ENCODE measurements around the gene HHIPL1.

HHIPL1 gene

DNA sequence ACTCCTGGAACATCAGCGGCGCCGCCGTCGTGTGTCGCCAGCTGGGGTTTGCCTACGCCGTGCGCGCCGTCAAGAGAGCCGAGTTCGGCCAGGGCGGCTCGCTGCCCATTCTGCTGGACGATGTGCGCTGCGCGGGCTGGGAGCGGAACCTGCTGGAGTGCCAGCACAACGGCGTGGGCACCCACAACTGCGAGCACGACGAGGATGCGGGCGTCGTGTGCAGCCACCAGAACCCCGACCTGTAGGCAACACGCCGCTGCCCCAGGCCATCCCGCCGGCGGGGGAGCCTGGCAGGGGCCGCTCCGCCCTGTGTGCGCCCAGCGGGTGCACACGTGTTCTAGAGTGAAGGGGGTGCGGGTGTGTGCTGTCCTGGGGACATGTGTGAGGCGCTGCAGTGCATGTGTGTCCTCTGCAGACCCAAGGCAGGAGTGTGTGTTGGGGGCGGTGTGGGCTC is 30.5 kb downstream of the HHIPL1 start:
- no peak for DNase-seq (ENCODE audit: low read depth)

DNA sequence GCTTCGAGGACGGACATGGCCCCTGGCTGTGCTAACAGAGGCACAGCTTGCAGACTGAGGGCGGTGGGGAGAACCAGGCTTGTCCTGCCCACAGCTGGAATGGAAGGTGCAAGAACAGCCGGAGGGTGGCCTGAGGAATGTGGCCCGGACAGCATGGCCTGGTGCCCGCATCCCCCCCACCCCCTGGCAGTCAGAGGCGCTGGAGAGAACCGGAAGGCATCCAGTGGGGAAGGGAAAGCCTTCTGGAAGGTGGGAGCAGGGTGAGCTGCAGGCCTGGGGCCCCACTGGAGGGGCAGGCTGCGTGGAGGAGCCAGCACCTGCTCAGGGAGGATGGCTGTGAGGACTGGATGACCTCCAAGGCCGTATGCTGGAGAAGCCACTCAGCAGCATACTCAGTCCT is 31.0 kb downstream of the HHIPL1 start:
- DNase-seq (ENCODE audit: low read depth) = no peak

DNA sequence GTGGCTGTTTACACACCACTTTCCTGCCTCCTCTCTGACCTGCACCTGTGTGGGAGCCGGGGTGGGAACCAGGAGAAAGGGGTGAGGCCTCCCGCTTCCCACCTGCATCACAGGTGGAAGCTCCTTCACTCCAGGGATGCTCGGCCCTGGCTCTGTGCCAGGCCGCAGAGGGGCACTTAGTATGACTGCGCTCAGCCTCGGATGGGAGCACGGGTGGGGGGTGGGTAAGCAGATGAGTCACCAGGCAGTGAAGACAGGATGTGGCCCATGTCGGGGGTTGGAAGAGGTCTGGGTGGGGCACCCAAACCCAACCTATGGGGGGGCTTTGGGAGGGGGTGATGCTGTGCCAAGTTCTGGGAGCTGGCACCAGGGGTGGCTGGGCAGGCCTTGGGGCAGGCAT is 31.7 kb downstream of the HHIPL1 start:
- DNase-seq (ENCODE audit: low read depth) = no peak

DNA sequence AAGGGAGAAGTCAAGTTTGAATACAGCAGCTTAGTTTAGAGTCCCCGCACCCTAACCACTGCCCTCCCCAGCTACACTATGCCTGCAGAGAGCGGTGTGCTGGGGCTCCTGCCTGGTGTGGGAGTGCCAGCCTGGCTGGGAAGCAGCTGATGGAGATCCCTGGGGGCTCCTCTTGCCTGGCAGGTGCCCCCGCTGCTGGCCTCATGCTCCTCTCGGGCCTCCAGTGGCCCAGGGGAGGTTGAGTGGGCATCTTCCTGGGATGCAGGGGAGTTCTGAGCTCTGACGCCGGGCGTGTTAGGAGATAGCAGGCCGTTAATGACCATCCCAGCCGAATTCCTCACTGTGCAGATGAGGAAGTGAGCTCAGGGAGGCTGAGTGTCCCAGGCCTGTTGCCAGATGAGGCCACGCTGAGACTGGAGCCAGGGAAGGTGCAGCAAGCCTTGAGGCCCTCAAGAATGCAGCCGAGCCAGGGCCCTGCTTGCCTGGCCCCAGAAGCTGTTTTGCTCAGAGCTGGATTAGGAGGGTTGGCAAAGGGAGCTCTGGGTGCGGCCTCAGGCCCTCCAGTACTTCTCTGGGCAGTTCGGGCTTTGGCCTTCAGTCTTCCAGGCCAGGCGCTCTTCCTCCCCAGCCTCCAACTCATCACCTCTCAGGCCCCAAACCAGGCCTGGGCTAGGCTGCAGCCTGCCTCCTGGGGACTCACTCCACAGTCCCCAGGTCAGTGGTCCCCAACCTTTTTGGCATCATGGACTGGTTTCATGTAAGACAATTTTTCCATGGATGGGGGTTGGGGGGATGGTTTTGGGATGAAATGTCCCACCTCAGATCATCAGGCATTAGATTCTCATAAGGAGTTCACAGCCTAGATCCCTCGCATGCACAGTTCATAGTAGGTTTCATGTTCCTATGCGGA is 32.6 kb downstream of the HHIPL1 start:
- DNase-seq (ENCODE audit: low read depth) = no peak

DNA sequence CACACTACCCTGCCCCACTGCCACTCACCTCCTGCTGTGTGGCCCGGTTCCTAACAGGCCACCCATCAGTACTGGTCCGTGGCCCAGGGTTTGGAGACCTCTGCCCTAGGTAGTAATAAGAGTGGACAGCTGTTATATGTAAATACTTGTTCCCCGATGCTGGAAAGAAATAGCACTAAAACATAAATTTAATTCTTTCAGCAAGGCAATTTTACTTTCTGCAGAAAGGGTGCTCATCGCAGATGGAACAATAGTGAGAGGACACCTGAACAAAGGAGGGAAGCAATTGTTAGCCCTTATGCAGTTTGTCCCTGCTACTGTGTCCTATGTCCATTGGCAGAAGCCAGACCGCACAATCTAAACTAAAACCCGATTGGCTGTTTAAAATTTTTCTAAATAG is 33.3 kb downstream of the HHIPL1 start:
- DNase-seq (ENCODE audit: low read depth) = no peak

DNA sequence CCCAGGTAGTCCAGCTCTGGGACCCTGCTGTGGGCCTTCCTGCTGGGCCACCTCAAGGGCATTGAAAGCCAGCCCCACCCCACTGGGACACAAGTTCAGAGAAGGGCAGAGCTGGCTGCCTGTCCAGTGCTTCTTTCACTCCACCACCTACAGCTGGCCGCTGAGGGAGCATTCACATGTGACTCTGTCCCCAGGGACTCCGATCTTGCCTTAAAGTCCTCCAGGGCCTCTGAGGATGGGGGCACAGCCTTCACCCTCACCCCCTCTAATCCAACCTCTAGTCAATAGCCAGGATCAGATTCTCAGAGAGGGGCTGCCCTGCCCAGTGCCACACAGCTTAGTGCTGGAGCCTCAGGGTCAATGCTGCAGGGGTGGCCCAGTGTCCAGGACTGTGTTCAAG is 34.2 kb downstream of the HHIPL1 start:
- no peak for DNase-seq (ENCODE audit: low read depth)

DNA sequence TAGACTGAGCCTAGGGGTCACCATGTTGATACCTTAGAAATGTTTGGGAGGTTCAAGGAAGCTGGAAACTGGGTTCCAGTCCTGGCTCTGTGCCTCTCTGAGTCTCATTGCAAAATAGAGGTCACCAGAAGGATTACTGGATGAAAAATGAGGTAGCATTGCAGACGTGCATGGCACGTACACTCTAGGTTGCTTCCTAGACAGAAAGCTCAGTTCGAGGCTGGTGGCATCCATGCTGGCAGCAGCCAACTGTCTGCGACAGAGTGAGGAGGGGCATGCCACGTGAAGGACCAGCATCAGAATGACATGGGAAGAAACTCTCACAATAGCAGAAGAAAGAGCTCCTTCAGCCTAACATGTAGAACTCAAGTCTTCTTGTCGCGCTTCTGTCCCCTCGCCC is 34.6 kb downstream of the HHIPL1 start:
- DNase-seq (ENCODE audit: low read depth) = no peak

DNA sequence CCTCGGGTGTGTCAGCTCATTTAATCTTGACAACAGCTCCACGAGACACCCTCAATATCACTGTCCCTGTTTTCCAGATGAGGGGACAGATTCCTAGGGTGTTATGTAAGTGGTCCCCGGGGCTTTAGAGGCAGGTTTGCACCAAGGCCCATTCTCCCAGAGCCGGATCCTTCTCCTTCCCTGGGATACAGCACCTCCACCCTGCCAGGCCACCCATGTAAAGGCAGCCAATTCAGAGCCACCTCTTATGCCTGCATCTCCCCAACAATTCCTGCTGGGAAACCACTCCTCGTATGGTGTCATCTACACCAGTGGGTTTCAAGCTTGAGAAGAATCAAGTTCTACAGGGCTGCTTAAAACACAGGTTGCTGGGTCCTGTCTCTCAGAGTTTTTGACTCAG is 35.1 kb downstream of the HHIPL1 start:
- DNase-seq (ENCODE audit: low read depth) = no peak

DNA sequence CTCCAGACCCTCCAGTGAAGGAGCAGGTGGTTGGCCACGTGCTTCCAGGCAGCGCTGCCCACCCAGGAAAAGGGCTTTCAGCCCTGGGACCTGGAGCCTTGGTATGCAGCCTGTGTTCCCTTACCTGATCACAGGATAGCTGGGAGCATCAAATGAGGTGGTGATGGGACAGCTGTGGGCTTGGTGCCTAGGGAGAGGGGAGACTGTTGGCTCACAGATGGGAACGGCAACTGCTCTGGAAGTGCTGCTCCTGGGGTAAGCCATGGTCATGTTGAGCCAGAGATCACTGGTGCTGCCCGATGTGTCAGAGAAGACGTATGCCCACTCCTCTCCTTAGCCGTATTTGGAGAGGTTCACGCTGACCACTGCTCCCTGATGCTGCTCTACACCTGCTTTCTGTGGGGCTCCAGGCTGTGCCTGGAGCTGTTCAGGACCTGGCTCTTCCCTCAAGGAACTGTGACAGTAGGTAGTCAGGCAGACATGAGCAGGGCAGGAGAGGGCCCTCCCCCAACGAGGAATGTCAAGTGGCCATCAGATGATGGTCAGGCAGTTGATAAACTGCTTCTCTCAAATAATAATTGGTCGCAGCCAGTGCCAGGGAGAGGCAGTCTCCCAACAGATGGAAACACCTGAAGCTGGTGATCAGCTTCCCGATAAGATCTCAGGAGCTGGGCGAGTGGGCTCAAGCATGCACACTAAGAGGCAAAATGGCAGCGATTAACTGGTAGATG is 36.3 kb downstream of the HHIPL1 start:
- no peak for DNase-seq (ENCODE audit: low read depth)

DNA sequence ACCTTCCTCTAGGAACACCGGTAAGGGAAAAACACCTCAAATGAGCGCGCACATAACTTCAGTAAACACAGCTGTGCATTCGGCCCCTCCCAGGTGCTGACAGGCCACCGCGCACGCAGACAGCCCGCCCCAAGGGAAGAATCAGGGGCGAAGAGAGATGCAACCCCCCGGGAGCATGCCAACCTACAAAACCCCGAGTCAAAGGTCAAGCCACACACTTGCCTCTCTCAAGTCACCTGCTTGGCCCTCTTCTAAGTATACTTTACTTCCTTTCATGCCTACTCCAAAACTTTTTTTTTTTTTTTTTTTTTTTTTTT is 36.9 kb downstream of the HHIPL1 start:
- no peak for DNase-seq (ENCODE audit: low read depth)

DNA sequence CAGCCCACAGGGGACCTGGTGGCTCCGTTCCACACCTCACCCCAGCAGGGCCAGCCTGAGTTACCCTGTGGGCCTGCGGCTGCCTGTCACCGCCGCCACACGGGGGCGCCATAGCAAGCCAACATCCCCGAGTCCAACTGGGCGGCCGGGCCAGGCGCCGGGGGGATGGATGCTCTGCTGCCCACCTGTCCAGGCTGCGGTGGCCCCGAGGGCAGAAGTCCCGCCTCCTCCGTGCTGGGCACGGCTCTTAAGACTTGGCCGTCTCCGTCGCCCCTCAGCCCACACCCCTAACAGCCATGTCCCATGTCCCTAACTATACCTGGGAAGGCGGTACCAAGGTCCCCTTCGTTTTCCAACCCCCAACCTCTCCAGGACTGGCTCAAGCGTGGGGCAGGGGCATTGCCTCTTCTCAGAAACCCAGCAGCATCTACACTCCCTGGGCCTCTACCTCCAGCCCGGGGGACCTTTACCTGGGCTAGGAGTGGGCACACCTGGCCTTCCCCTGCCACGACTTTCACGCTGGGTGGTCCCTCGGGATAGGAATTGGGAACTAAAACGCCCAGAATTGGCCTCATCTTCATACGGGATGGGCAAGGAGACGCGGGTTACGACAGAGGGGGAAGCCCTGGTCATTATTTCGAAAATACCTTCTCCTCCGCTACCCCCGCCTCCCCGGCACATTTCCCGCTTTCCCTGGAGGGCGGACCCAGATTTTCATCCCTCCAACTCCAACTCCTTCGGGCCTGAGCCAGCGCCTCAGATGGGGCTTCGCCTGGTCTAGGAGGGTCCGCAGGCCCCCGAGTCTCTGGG is 38.1 kb downstream of the HHIPL1 start:
- DNase-seq (ENCODE audit: low read depth) = peak; percentile 74

DNA sequence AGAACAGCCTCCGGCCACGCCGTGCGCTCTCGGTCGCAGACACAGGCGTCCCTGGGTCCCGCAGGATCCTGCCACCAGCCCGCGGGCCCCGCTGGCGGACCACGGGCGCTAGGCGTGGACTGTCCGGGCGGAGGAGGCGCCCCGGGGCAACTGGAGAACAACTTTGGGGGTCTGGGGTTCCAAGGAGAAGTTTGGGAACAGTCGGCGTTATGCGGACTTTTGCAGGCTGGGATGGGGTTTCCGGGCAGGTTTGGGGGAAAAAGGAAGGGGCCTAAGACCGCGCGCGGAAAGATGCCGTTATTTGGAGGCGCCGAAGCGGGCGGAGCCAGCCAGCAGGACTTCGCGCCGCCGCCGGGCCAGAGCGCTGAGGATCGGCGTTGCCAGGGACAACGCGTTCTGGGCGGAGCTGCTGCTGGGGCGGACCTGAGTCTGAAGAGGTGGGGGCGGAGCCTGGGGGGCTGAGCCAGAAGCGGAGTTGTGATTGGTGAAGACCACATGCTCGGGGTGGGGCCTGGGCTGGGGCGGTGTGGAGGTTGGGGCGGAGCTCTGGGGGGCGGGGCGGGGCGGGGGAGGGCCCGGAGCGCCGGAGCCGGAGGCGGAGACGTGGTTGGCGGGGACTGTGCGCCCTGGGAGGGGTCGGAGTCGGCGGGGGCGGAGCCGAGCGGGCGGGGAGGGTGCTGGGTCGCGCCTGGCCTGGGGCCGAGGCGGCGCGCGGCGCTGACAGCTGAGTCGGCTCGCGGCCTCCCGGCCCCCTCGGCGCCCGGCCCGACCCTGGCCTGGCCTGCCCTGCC is 38.9 kb downstream of the HHIPL1 start, which contains the start of gene CYP46A1:
TSS of gene CYP46A1 (plus strand) at position 680 of the 791 bp plus-strand sequence. CDS start 120 bp downstream, outside the sequence.
- peak; percentile 96 for DNase-seq (ENCODE audit: low read depth)

DNA sequence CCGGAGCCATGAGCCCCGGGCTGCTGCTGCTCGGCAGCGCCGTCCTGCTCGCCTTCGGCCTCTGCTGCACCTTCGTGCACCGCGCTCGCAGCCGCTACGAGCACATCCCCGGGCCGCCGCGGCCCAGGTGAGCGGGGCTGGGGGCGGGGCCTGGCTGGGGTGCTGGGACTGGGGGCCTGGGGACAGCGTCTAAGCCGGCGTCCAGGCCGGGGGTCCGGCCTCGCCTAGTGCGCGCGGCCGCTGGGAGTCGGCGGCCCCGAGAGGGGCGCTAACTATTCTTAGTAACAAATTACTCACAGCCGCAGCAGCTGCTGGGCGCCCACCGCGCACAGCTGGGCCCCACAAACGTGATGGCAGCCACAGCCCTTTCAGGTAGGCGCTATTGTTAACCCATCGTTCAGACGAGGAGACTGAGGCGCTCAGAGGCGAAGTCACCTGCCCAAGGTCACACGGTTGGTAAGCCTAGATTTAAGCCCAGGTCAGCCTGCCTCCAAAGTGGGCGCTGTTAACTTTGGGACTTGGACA is 39.5 kb downstream of the HHIPL1 start:
- no peak for DNase-seq (ENCODE audit: low read depth)

DNA sequence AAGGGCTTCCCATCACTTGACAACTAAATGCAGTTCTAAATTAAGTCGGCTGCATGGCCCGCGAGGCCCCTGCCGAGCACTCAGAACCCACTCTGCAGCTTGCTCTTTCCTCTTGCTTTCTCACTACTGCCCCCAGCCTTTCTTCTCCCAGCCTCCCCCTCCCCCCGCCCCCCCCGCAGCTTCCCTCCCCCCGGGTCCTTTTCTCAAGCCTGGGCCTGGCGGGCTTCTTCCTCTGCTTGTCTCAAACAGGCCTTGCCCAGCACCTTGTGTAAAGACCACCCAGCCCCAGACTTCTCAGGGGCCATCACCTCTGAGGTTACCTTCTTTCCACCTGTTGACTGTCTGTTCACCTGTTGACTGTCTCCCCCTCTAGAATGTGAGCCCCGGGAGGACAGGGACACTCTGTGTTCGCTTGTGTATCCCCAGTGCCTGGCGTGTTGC is 40.2 kb downstream of the HHIPL1 start:
- no peak for DNase-seq (ENCODE audit: low read depth)

DNA sequence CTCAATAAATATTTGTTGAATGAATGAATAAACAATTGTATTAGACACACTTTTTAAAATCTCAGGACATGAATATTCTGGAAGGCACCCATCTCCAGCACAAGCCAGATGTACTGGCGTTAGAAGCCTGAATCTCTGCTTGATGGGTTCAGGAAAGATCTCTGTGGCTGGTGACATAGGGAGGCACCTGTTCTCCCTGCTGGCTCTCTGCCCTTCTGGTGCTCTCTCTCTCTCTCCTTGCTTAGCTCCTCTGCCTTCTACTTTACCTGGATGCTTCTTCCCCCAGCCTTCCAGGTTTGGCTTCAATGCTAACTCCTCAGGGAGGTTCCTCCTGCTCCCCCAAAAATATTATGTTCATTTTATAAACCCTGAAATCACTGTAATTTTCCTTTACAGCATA is 40.7 kb downstream of the HHIPL1 start:
- no peak for DNase-seq (ENCODE audit: low read depth)

DNA sequence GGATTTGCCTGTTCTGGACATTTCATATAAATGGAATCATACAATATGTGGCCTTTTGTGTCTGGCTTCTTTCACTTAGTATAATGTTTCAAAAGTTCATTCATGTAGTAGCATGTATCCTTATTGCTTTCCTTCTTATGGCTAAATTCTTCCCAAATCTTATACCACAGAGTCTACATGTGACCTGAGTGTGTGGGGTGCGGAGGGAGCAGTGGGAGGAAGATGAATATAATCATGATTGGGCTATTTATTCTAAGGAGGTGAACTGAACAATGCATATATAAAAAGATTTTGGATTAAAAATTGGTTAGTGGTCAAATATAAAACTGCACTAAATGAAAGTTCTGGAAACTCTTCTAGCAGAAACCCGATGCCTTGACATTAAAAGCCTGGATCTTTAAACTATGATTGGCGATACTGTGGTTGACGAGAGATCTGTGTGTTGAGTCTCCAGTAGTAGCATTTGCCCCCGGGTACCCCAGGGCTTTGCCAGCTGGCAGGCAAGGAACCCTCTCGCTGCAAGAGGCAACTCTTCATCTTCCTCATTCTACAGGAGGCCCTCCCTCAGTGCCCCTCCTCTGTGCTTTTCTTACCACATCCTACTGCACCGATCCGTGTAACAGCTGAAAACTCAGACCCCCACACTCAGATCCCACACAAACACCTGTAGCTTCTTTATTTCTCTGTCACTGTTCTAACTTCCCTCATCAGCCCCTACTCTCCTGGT is 41.8 kb downstream of the HHIPL1 start:
- DNase-seq (ENCODE audit: low read depth) = no peak

DNA sequence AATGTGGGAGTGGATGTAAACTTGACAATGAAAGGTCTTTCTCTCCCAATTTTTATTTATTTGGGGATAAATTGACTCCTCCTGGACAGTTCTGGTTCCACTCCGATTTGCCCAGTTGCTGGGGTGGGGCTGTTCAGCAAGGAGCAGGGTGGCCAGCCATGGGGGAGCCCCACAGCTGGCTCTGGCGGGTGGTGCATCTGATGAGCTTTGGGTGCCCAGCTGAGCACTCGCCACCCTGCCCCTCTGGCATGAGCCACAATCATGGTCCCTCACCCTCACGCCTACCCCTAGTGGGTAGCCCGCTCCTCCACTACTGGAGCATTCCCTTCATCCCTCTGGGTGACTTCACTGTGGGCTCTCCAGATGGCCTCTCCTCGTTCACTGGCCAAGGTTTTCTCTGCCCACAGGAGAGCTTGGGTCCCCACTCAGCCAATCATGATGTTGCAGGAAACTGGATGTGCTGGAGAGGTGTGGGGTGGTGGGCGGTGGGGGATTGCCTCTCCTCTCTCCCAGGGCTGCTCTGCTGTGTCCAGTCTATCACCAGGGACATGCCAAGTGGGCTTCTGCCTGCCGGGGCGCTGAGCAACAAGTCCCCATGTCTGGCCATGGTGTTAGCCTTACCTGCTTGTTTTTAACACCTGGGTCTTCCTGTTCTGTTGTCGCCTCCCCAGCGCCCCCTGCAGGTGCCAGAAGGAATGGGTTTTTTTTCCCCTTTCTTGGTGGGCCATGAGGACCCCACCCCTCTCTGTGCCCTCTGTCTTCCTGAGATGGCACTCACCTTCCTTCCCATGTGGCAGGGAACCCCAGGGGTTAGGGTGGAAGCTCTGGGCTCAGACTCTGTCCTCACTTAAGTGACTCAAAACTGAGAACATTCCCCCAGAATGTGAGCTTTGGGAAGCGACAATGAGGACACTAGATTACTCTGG is 42.6 kb downstream of the HHIPL1 start:
- DNase-seq (ENCODE audit: low read depth) = no peak

DNA sequence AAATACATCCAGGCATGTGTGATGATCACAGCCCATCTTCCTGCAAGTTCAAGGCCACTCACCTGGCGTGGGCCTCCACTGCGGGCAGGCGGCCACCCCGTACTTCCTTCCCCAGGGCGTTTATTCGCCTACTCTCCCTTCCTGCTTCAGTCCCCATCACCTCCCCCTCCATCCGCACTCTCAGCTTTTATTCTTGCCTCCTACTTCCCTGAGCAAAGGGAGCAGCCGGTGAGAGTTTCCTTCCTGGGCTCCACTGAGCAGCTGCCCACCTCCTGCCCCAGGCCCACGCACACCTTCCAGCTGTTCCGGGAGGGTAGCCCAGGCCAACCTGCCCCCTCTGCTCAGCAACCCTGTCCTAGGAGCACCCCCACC is 43.3 kb downstream of the HHIPL1 start:
- DNase-seq (ENCODE audit: low read depth) = no peak

DNA sequence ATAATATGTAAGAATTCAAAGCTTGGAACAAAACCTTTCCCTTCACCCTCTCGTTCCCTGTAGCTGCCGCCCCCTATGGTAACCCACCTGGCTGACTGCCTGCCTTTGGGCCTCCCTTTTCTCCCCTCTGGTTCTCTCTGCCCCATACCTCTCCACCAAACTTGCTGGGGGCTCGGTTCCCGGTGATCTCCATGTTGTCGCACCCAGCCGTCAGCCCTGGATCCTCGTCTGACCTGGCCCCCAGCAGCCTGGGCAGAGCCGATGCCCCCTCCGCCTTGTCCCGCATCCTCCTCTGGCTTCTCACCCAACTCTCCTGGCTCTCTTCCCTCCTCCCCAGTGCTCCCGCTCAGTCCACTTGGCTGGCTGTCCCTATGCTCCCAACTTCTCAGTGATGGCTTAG is 43.7 kb downstream of the HHIPL1 start:
- DNase-seq (ENCODE audit: low read depth) = no peak
